Large intestine (tissue), 3 donors: ENCODE measurements around the gene COX8A. TPM values are rescaled to one million over a fixed set of nuclear protein-coding genes. Genes with fewer than 3 reads are reported as not detected.
A peak's percentile ranks its signal among the peaks of the same experiment; 100 is the strongest.

Source experiments
- DNase-seq, 2 donors: peaks; one replicate each; pipeline versions ENCODE4 v3.0.0 to v3.0.0-alpha.2; 2013
- H3K27ac ChIP-seq: one replicate; pipeline ENCODE4 v1.5.1; 2013; ENCODE audit warnings: low read length
- H3K27me3 ChIP-seq: 2 replicates; pipeline ENCODE4 v1.6.1; 2013; ENCODE audit warnings: low read length; ENCODE audit not compliant: control insufficient read depth, insufficient read depth
- H3K36me3 ChIP-seq: 2 replicates; pipeline ENCODE4 v1.6.1; 2013; ENCODE audit warnings: low read length; ENCODE audit not compliant: control insufficient read depth, insufficient read depth
- H3K4me1 ChIP-seq: one replicate; pipeline ENCODE4 v1.6.1; 2013; ENCODE audit warnings: low read length; ENCODE audit not compliant: control insufficient read depth, insufficient read depth
- H3K4me3 ChIP-seq: one replicate; pipeline ENCODE4 v1.5.1; 2013; ENCODE audit warnings: low read length
- H3K9me3 ChIP-seq: one replicate; pipeline ENCODE4 v1.6.1; 2013; ENCODE audit warnings: mild to moderate bottlenecking, low read depth, low read length, moderate library complexity; ENCODE audit not compliant: control insufficient read depth
- WGBS: methylation state at CpG from one replicate; pipeline ENCODE4 v1.1.5; 2013; ENCODE audit warnings: low lambda C conversion rate; ENCODE audit not compliant: insufficient coverage; 5-methylcytosine and 5-hydroxymethylcytosine counted together
- polyA plus RNA-seq: library from polyadenylated mRNA; unstranded; fragments of 120-200 nt; gene quantifications from one replicate; pipeline ENCODE4 v1.2.1, GENCODE V29; 2013

Gene COX8A
- polyA plus RNA-seq, 1 donor: 331 TPM

DNA sequence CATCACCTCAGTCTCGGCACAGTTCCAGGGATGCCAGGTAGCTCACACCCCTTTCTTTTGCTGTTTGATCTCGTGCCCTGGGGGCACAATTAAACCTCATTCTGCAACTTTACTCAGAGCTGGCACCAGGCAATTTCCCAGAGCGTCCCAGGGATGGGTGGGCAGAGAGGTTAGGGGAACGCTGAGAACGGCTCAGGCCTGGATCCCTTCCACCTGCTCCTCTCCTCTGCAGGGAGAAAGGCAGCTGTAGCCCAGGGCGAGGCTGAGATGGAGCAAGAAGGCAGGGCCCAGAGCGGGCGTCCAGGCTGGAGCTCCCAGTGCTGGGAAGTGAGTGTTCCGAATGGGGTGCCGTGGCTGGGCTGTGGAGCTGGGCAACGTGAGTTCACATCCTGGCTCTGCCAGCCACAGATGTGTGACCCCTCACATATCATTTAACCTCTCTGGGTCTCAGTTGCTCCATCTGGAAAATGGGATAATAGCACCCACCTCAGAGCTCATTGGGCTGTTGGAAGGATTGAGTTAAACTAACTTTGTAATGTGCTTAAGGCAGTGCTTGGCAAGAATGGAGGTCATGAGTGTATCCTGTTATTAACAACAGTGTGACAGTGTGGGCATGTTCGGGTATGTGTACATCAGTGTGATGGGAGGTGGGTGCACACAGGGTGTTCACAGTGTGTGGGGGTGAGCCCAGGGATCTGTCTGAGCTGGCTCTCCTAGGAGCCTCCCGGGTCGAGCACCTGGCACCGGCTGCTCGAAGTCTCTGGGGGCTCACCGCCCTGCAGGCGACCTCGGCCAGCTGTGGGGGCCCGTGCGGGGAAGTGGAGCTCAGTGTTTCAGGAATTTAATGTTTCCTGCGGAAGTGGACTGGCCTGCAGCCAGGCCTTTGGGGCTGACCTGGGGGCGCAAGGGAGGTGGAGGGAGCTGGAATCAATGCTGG is 27.3 kb downstream of the COX8A start:
- H3K9me3 ChIP-seq: peaks cover 5% of the 10 kb centered on the region
- no peak overlapping the region for H3K27ac ChIP-seq
- H3K4me1 ChIP-seq: peaks cover 15% of the 10 kb centered on the region
- peaks cover 18% of the 10 kb centered on the region for H3K36me3 ChIP-seq
- whole genome bisulfite sequencing: no CpG with 5 or more reads among the region's 23 CpGs
- H3K4me3 ChIP-seq: no peak overlapping the region
- H3K27me3 ChIP-seq: peaks cover 17% of the 10 kb centered on the region
- DNase-seq: no peak

DNA sequence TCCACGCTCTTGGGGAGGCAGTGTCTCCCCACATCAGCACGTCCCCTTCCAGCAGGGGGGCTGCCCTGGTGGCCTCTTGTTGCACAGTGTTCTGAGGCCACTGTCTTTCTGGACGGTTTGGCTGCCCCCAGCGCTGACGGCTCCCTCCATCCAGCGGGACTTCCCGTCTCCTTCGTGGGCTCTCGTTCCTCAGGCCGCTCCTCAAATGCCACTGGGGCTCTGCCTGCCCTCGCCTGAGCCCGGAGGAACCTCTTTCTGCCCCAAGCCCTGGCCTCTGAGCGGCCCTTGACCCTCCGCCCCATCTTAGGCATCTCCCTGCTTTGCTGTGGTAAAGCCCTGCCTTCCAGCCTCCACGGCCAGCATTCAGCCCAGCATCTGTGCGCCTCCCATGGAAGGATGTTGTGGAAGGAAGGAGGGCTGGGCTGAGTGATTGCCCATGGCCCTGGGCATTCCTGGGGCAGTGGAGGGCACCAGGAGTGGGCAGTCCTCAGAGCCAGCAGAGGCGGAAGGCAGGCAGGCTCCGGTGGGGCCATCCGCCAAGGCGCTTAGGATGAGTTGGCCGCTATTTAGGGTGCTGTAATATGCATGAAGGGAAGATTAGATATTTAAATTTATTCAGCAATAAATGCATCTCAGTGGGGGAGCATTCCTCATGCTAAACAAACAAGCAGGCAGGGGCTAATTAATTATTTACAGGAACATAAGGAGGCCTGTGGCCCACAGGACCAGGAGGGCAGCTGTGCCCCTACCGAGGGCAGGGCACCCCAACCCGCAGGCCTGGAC is 29.6 kb downstream of the COX8A start:
- Histone ChIP-seq H3K4me1 (peaks cover 30% of the 10 kb centered on the region), H3K27me3 (peaks cover 38% of the 10 kb centered on the region), H3K4me3 (no peak overlapping the region), H3K9me3 (peaks cover 9% of the 10 kb centered on the region), H3K27ac (no peak overlapping the region), H3K36me3 (no peaks in the 10 kb centered on the region)
- WGBS: no CpG with 5 or more reads among the region's 23 CpGs
- no peak for DNase-seq

DNA sequence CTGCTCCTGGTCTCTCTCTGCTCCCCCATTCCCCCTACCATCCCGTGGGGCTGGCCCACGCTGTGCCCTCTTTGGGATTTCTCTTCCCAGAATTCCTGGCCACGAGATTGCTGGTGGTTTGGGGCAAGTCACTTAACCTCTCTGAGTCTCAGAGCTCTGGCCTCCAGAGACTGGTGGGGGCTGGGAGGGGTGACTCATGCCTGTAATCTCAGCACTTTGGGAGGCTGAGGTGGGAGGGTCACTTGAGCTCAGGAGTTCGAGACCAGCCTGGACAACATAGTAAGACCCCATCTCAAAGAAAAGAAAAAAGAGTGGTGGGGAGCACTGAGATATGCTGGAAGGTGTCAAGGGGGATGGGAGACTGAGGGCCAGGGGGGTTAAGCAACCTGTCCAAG is 30.2 kb downstream of the COX8A start:
- no peak overlapping the region for H3K27ac ChIP-seq
- peaks cover 28% of the 10 kb centered on the region for H3K4me1 ChIP-seq
- DNase-seq: no peak
- H3K27me3 ChIP-seq: peaks cover 37% of the 10 kb centered on the region
- no peaks in the 10 kb centered on the region for H3K36me3 ChIP-seq
- peaks cover 9% of the 10 kb centered on the region for H3K9me3 ChIP-seq
- WGBS: no CpG with 5 or more reads among the region's 4 CpGs
- H3K4me3 ChIP-seq: no peak overlapping the region

DNA sequence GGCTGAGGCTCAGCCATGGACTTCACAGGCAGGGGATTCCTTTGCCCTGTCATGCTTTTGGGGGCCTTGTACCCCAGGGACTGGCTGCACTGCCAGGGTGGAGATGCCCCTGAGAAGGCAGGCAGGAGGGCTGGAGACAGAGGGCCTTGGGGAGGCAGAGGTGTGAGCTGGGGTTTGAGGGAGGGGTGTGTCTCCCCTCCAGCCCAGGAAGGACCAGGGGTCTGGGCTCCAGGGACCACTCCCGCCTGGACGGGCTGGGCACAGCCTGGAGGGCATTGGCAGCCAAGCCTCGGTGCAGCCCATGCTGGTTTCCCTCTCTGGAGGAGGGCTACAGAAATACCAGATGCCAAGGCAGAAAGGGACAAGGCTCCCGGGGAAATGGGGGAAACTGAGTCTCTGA is 31.3 kb downstream of the COX8A start:
- no peak for DNase-seq
- Histone ChIP-seq H3K9me3 (peaks cover 20% of the 10 kb centered on the region), H3K27ac (no peak overlapping the region), H3K36me3 (no peaks in the 10 kb centered on the region), H3K4me1 (peaks cover 22% of the 10 kb centered on the region), H3K4me3 (no peak overlapping the region), H3K27me3 (peaks cover 33% of the 10 kb centered on the region)
- WGBS: no CpG with 5 or more reads among the region's 4 CpGs

DNA sequence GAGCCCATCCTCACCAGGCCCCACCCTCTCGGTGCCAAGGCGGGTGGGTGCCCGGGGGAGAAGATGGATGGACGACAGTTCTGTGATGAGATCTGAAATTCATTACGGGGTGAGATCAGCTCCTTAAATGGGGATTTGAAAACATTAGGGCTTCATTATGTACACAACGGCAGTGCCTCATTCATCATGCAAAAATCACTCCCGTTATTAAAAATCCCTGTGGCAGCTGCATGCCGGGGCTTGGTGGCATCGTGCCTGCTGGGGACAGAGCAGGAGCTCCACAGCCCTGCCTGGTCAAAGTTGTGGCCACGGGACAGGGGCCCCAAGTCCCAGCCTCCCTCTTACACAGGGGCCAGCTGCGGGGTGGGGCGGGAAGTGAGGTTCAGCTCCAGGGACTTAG is 32.0 kb downstream of the COX8A start:
- no peaks in the 10 kb centered on the region for H3K36me3 ChIP-seq
- no peak overlapping the region for H3K4me3 ChIP-seq
- peaks cover 33% of the 10 kb centered on the region for H3K27me3 ChIP-seq
- WGBS: no CpG with 5 or more reads among the region's 12 CpGs
- peaks cover 21% of the 10 kb centered on the region for H3K9me3 ChIP-seq
- H3K27ac ChIP-seq: no peak overlapping the region
- peaks cover 20% of the 10 kb centered on the region for H3K4me1 ChIP-seq
- no peak for DNase-seq

DNA sequence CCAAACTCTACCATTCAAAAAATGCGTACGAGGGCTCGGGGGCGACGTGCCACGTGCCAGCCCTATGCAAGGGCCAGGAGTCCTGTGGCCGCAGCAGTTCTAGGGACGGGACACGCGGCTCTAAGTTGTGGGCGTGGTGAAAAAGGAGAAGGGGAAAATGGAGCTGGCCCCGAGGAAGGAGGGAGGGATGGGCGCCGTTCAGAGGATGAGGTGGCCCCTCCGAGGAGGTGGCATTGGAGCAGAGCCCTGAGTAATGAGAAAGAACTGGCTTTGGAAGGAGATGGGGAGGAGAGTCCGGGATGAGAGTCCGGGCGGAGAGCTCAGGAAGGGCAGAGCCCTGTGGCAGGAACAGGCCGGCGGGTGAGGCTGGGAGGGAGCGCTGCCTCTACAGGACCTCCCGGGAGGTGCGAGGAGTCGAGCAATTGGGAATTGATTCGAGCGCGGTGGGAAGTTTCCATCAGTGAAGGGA is 32.8 kb downstream of the COX8A start:
- Histone ChIP-seq H3K4me3 (peak overlapping the region; percentile 26), H3K4me1 (peaks cover 17% of the 10 kb centered on the region), H3K36me3 (no peaks in the 10 kb centered on the region), H3K9me3 (peaks cover 21% of the 10 kb centered on the region), H3K27me3 (peaks cover 33% of the 10 kb centered on the region), H3K27ac (no peak overlapping the region)
- DNase-seq: no peak
- WGBS: 7% methylated on average over 2 of the region's 27 CpGs

DNA sequence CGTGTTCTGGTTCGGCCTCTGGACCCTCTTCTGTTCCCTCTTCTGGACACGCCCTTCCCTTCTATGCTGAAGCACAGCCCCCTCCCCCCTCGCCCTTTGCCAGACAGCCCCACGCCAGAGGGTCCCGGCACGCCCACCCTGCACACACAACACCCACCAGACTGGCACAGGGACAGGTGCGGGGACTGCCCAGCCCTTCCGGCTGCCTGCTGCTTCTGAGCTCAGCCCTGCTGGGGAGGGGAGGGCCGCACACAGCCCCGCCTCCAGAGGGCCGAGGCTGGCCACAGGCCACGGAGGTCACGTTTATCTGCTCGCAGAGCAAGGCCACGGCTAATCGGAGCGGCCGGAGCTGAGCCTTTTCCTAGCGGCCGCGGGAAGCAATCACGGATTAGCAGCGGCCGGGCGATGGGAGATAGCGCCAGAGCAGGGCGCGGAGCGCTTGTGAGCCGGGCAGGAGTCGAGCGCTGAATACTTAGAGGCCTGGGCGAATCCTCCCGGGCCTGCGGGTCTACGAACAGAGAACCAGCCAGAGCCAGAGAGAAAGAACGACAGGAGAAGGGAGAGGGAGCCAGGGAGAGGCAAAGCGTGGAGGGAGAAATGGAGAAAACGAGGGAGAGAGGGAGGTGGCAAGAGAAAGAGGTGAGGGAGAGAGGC is 33.3 kb downstream of the COX8A start:
- peaks cover 16% of the 10 kb centered on the region for H3K4me1 ChIP-seq
- H3K4me3 ChIP-seq: peak overlapping the region; percentile 26
- H3K9me3 ChIP-seq: peaks cover 21% of the 10 kb centered on the region
- 24% methylated on average over 7 of the region's 40 CpGs for WGBS
- peaks cover 33% of the 10 kb centered on the region for H3K27me3 ChIP-seq
- H3K36me3 ChIP-seq: no peaks in the 10 kb centered on the region
- H3K27ac ChIP-seq: no peak overlapping the region
- peak in 1 of 2 donors; percentile 44 for DNase-seq

DNA sequence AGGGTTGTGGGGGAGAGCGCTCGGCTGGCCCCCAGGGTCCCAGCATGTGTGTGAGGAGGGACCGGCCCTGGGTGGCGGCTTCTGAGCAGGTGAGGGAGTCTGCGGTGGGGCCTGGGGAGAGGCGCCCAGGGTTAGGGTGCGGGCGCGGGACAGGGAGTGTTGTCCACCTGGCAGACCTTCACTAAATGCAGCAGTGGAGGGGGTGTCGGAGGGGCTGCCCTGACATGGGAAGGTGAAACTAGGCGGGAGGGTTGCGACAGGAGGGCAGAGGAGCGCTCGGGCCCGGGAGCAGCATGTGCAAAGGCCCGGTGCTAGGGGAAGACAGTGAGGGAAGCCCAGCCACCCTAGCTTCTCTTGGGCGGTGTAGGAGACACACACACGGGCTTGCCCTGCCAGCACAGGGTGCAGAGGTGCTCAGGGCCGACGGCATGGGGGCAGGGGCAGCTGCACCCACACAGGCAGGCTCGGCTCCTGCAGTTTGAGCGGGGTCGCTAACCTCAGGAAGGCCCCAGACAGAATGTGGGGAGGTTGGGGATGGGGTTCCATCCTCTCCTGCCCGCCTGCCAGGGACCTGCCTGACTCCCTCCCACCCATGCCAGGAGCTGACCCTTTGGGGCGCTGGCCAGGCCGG is 34.0 kb downstream of the COX8A start:
- H3K27me3 ChIP-seq: peaks cover 33% of the 10 kb centered on the region
- H3K4me3 ChIP-seq: no peak overlapping the region
- H3K9me3 ChIP-seq: peaks cover 21% of the 10 kb centered on the region
- no peak for DNase-seq
- no peak overlapping the region for H3K27ac ChIP-seq
- peaks cover 16% of the 10 kb centered on the region for H3K4me1 ChIP-seq
- no peaks in the 10 kb centered on the region for H3K36me3 ChIP-seq
- WGBS: no CpG with 5 or more reads among the region's 26 CpGs

DNA sequence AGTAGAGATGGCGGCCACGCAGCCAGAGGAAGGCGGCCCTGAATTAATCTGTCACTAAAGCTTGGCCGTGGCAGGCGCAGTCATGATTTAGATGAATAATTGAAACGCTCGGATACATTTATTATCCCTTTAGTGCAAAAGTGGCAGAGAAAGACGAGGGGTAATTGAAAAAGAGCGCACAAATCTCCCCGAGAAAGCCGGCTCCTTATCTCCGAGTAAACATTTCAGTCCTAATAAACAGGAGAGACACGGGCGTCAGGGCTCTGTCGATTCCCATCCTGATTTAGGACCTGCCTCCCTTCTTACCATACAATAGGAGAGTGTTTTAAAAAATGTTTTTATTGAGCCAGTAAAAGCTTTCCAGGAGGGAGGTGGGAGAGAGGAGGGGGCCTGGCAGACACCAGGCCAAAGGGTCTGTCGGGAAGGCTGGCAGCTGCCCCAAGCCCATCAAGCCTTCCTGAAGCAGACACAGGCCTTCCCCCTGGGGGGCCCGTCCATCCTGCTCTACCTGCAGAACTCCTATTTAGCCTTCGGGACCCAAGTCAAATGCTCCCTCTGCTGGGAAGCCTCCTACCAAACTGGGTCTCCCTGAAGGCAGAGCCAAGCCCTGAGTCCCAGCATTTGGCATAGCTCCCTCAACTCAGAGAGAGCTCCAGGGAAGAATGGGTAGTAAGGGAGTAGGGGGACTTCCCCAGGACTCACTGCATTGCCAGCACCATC is 34.7 kb downstream of the COX8A start:
- WGBS: 60% methylated on average over 1 of the region's 18 CpGs

More for the DNA sequence above, 34.7 kb downstream of the COX8A start:
- H3K27ac ChIP-seq: no peak overlapping the region
- peaks cover 33% of the 10 kb centered on the region for H3K27me3 ChIP-seq
- H3K9me3 ChIP-seq: peaks cover 21% of the 10 kb centered on the region
- DNase-seq: no peak
- no peak overlapping the region for H3K4me3 ChIP-seq
- peaks cover 16% of the 10 kb centered on the region for H3K4me1 ChIP-seq
- no peaks in the 10 kb centered on the region for H3K36me3 ChIP-seq
